IMR-90 (cell line): Measurements from ENCODE around the gene DSCAM. TPM values are rescaled to one million over a fixed set of nuclear protein-coding genes. Genes with fewer than 3 reads are reported as not detected.

Source experiments
- ATAC-seq: fragments of 200-7000 bp; cut with Tn5 transposase; 2 replicates; pipeline ENCODE4 v1.9.1; 2020; ENCODE audit warnings: low read depth, mild to moderate bottlenecking, moderate library complexity
- BruUV-seq: library from RNA; stranded (reverse); fragments of 400-500 nt; replicated peaks from 2 replicates; lab custom pipeline; 2021; lab: Mats Ljungman, UMichigan
- CTCF ChIA-PET: fragments of 300-600 bp; formaldehyde crosslinking; extraction: SDS; loops from one replicate; lab custom pipeline; 2021; ENCODE audit warnings: antibody characterized with exemption; lab: Yijun Ruan, JAX
- POLR2A ChIA-PET: fragments of 300-600 bp; sonication (Branson Sonifier 250); formaldehyde crosslinking; loops from one replicate; lab custom pipeline; 2022; ENCODE audit warnings: antibody characterized with exemption; ENCODE audit not compliant: unreplicated experiment; lab: Charles Lee
- DNase-seq: peaks from one replicate; pipeline ENCODE4 v3.0.0; 2013
- H2AFZ ChIP-seq: replicated peaks from 2 replicates; pipeline ENCODE3; 2013; ENCODE audit warnings: low read length, mild to moderate bottlenecking; ENCODE audit not compliant: poor library complexity
- H2AK5ac ChIP-seq: 2 replicates; pipeline ENCODE4 v1.6.1; 2013; ENCODE audit warnings: low read depth, low read length, inconsistent platforms
- H2AK9ac ChIP-seq: replicated peaks from 2 replicates; pipeline ENCODE3; 2013; ENCODE audit warnings: mild to moderate bottlenecking, low read depth, low read length, moderate library complexity; ENCODE audit not compliant: poor library complexity
- H2BK120ac ChIP-seq: 2 replicates; pipeline ENCODE4 v1.6.1; 2013; ENCODE audit warnings: low read depth, low read length, inconsistent platforms
- H2BK15ac ChIP-seq: 3 replicates; pipeline ENCODE4 v1.6.1; 2013; ENCODE audit warnings: low read depth, low read length, inconsistent platforms
- H2BK20ac ChIP-seq: 2 replicates; pipeline ENCODE4 v1.6.1; 2013; ENCODE audit warnings: low read depth, mild to moderate bottlenecking, inconsistent platforms, low read length, moderate library complexity
- H2BK5ac ChIP-seq: 2 replicates; pipeline ENCODE4 v1.6.1; 2013; ENCODE audit warnings: mild to moderate bottlenecking, low read depth, low read length, inconsistent platforms; ENCODE audit not compliant: poor library complexity, severe bottlenecking
- H3K14ac ChIP-seq: replicated peaks from 2 replicates; pipeline ENCODE4 v1.6.1; 2013; ENCODE audit warnings: low read depth, low read length, inconsistent platforms
- H3K18ac ChIP-seq: 2 replicates; pipeline ENCODE4 v1.6.1; 2013; ENCODE audit warnings: low read depth, low read length, control low read depth
- H3K23ac ChIP-seq: 2 replicates; pipeline ENCODE4 v1.6.1; 2013; ENCODE audit warnings: low read depth, low read length, inconsistent platforms
- H3K27ac ChIP-seq: 2 replicates; pipeline ENCODE4 v1.5.1; 2013; ENCODE audit warnings: mild to moderate bottlenecking, control low read depth, low read length; ENCODE audit not compliant: insufficient read depth
- H3K27me3 ChIP-seq: 2 replicates; pipeline ENCODE4 v1.6.1; 2013; ENCODE audit warnings: low read length; ENCODE audit not compliant: control insufficient read depth, insufficient read depth
- H3K36me3 ChIP-seq: 2 replicates; pipeline ENCODE4 v1.6.1; 2013; ENCODE audit warnings: low read length, mixed read lengths; ENCODE audit not compliant: control insufficient read depth, insufficient read depth
- H3K4ac ChIP-seq: 2 replicates; pipeline ENCODE4 v1.6.1; 2013; ENCODE audit warnings: low read depth, low read length, inconsistent platforms
- H3K4me1 ChIP-seq: 2 replicates; pipeline ENCODE4 v1.6.1; 2013; ENCODE audit warnings: low read length, mixed read lengths; ENCODE audit not compliant: control insufficient read depth, insufficient read depth
- H3K4me2 ChIP-seq: 2 replicates; pipeline ENCODE4 v1.6.1; 2013; ENCODE audit warnings: low read depth, mild to moderate bottlenecking, control low read depth, low read length, moderate library complexity
- H3K4me3 ChIP-seq: 2 replicates; pipeline ENCODE4 v1.5.1; 2013; ENCODE audit warnings: low read depth, mild to moderate bottlenecking, control low read depth, low read length, moderate library complexity; ENCODE audit not compliant: insufficient read depth
- H3K56ac ChIP-seq: 2 replicates; pipeline ENCODE4 v1.6.1; 2013; ENCODE audit warnings: low read length, inconsistent platforms; ENCODE audit not compliant: insufficient read depth; ENCODE audit errors: extremely low read depth
- H3K79me1 ChIP-seq, 2 experiments: 2 replicates each; pipeline ENCODE4 v1.6.1; 2013; ENCODE audit warnings: low read length in 2 of 2, inconsistent platforms in 1 of 2, low read depth in 1 of 2
- H3K9ac ChIP-seq: 2 replicates; pipeline ENCODE4 v1.6.1; 2013; ENCODE audit warnings: low read depth, low read length, control low read depth
- H3K9me1 ChIP-seq: 2 replicates; pipeline ENCODE4 v1.6.1; 2013; ENCODE audit warnings: low read length, inconsistent platforms; ENCODE audit not compliant: insufficient read depth
- H3K9me3 ChIP-seq: 2 replicates; pipeline ENCODE4 v1.6.1; 2013; ENCODE audit warnings: low read length; ENCODE audit not compliant: control insufficient read depth, insufficient read depth
- H4K20me1 ChIP-seq: 2 replicates; pipeline ENCODE4 v1.6.1; 2013; ENCODE audit warnings: low read length, inconsistent platforms; ENCODE audit not compliant: insufficient read depth
- H4K5ac ChIP-seq: 2 replicates; pipeline ENCODE4 v1.6.1; 2013; ENCODE audit warnings: mild to moderate bottlenecking, low read depth, low read length, control low read depth
- H4K8ac ChIP-seq, 2 experiments: 2 replicates each; pipeline ENCODE4 v1.6.1; 2013; ENCODE audit warnings: low read depth in 2 of 2, low read length in 2 of 2, control low read depth in 1 of 2, inconsistent platforms in 1 of 2
- H4K91ac ChIP-seq: 2 replicates; pipeline ENCODE4 v1.6.1; 2013; ENCODE audit warnings: low read depth, low read length, inconsistent platforms; ENCODE audit not compliant: insufficient read depth
- CTCF ChIP-seq: conservative IDR thresholded peaks from 2 replicates; pipeline ENCODE4 v1.5.1; 2012; ENCODE audit warnings: mild to moderate bottlenecking, low read depth, low read length, improper control_type of control experiment
- POLR2A ChIP-seq: IDR thresholded peaks from 2 replicates; pipeline ENCODE4 v1.6.1; 2012; ENCODE audit warnings: mild to moderate bottlenecking, low read depth, low read length
- WGBS, 2 experiments: methylation state at CpG; one replicate each; pipeline versions ENCODE4 v1.1.5 to v1.1.7; 2013; ENCODE audit warnings: missing lambda C conversion rate in 2 of 2; ENCODE audit not compliant: insufficient read length in 1 of 2; ENCODE audit errors: extremely low coverage in 2 of 2; 5-methylcytosine and 5-hydroxymethylcytosine counted together
- dilution Hi-C: fragments of 300-500 bp; cut with HindIII; formaldehyde crosslinking; loops from one replicate; pipeline ENCODE4 v1.14.3; 2018; ENCODE audit warnings: low sequenced_read_pairs; ENCODE audit not compliant: unreplicated experiment
- in situ Hi-C: fragments of 300-500 bp; cut with MboI; formaldehyde crosslinking; loops from 3 replicates; pipeline ENCODE4 v1.14.3; 2019; ENCODE audit warnings: low sequenced_read_pairs, inconsistent platforms, mixed read lengths
- intact Hi-C: fragments of 100-400 bp; cut with micrococcal nuclease; formaldehyde crosslinking; loops from 2 replicates; pipeline ENCODE4 v1.10.0; 2022
- polyA plus RNA-seq, 3 experiments: library from polyadenylated mRNA; depleted of rRNA; stranded (reverse); fragments of >200 nt; gene quantifications; 2 replicates each; pipeline ENCODE4 v1.2.3, GENCODE V29; 2012; ENCODE audit warnings: low replicate concordance in 1 of 3
- total RNA-seq: library from RNA; depleted of rRNA; stranded (reverse); fragments of >200 nt; gene quantifications from 2 replicates; pipeline ENCODE4 v1.2.3, GENCODE V29; 2012

The DSCAM gene
- total and polyA plus RNA-seq, 2 of the 4 experiments (the other 2 are of a cell fraction): under 0.01 to 0.02 TPM

- no peaks in the 10 kb centered on the region for H3K79me1 ChIP-seq
- no peak overlapping the region for H3K18ac ChIP-seq
- H3K9me3 ChIP-seq: peaks cover 22% of the 10 kb centered on the region
- no peak overlapping the region for H3K4me3 ChIP-seq
- H2BK120ac ChIP-seq: no peak overlapping the region
- no peak overlapping the region for H3K27ac ChIP-seq
- ChIA-PET POLR2A (no interaction called here), CTCF (interaction anchor here (0.7 kb wide), 1 partner anchor 10 kb away, joined by 3 read pairs; no protein-coding TSS in a partner anchor)
- no peaks in the 10 kb centered on the region for H3K9me1 ChIP-seq
- TF ChIP-seq CTCF (no peak), POLR2A (no peak)
- dilution Hi-C loops: no loop called here
- in situ Hi-C loops: no loop called here
- H3K4me2 ChIP-seq: no peak overlapping the region
- no peaks in the 10 kb centered on the region for H3K4me1 ChIP-seq
- WGBS, 2 experiments: no CpG with 5 or more reads among the region's 5 CpGs
- H3K36me3 ChIP-seq: no peaks in the 10 kb centered on the region
- no peak overlapping the region for H3K23ac ChIP-seq
- no peak overlapping the region for H3K9ac ChIP-seq
- ATAC-seq (no peak), DNase-seq (no peak)
- H3K27me3 ChIP-seq: no peaks in the 10 kb centered on the region
- no peak overlapping the region for H3K14ac ChIP-seq
- intact Hi-C loops: no loop called here
- no TSS peak for BruUV-seq
- no peak overlapping the region for H2BK20ac ChIP-seq
- H2AK9ac ChIP-seq: no peak overlapping the region
- no peak overlapping the region for H4K5ac ChIP-seq
- no peak overlapping the region for H3K4ac ChIP-seq
- no peak overlapping the region for H3K56ac ChIP-seq
- no peaks in the 10 kb centered on the region for H4K20me1 ChIP-seq
- no peak overlapping the region for H4K8ac ChIP-seq
- H2AFZ ChIP-seq: no peak overlapping the region
- H2AK5ac ChIP-seq: no peak overlapping the region
- H2BK15ac ChIP-seq: no peak overlapping the region
- no peak overlapping the region for H2BK5ac ChIP-seq
- H4K91ac ChIP-seq: no peak overlapping the region
Observed at GRCh38 chr21:40393066-40393465, 453.9 kb downstream of the DSCAM start.
